OCI-M2 (cell line): ENCODE measurements around the gene PAX6.

Experiments
- DNase-seq: peaks from one replicate; lab custom pipeline; 2025; ENCODE audit not compliant: unreplicated experiment; lab: John Stamatoyannopoulos, UW

Gene PAX6

GRCh38 chr11:31798554-31799434, 12.3 kb downstream of the PAX6 start:
- DNase-seq: no peak

- no peak for DNase-seq
Measured at GRCh38 chr11:31798057-31798553, 13.0 kb downstream of the PAX6 start.

GRCh38 chr11:31797190-31798056, 13.7 kb downstream of the PAX6 start:
- DNase-seq: no peak

- DNase-seq: no peak
Measured at GRCh38 chr11:31796499-31797189, 14.5 kb downstream of the PAX6 start.

- no peak for DNase-seq
Measured at GRCh38 chr11:31795706-31796498, 15.2 kb downstream of the PAX6 start.

- no peak for DNase-seq
Measured at GRCh38 chr11:31794548-31794947, 16.6 kb downstream of the PAX6 start.

- no peak for DNase-seq
Measured at GRCh38 chr11:31793264-31793663, 17.9 kb downstream of the PAX6 start.

GRCh38 chr11:31792456-31792855, 18.7 kb downstream of the PAX6 start:
- no peak for DNase-seq

GRCh38 chr11:31792036-31792435, 19.1 kb downstream of the PAX6 start:
- DNase-seq: no peak

GRCh38 chr11:31790649-31791048, 20.5 kb downstream of the PAX6 start:
- DNase-seq: no peak

GRCh38 chr11:31788085-31788484, 23.0 kb downstream of the PAX6 start:
- DNase-seq: no peak

- no peak for DNase-seq
Measured at GRCh38 chr11:31786996-31787685, 24.0 kb downstream of the PAX6 start.

- DNase-seq: no peak
Measured at GRCh38 chr11:31784611-31785010, 26.5 kb downstream of the PAX6 start.

GRCh38 chr11:31783252-31783651, 27.9 kb downstream of the PAX6 start:
- no peak for DNase-seq

GRCh38 chr11:31782257-31782656, 28.9 kb downstream of the PAX6 start:
- no peak for DNase-seq

- no peak for DNase-seq
Measured at GRCh38 chr11:31780480-31780971, 30.6 kb downstream of the PAX6 start.

- no peak for DNase-seq
Measured at GRCh38 chr11:31780078-31780477, 31.0 kb downstream of the PAX6 start.

GRCh38 chr11:31779374-31779791, 31.7 kb downstream of the PAX6 start:
- no peak for DNase-seq

GRCh38 chr11:31772412-31772811, 38.7 kb downstream of the PAX6 start:
- DNase-seq: no peak
